Prostate gland (tissue), 1 donor: ENCODE measurements around the gene BEST3.

Experiments
- POLR2A ChIP-seq: fragments of 450-650 bp; IDR thresholded peaks from one replicate; pipeline ENCODE4 v1.6.1; 2016; ENCODE audit warnings: antibody characterized with exemption, mild to moderate bottlenecking
- POLR2AphosphoS5 ChIP-seq: sonication (generic); formaldehyde crosslinking; IDR thresholded peaks from one replicate; pipeline ENCODE4 v1.6.1; 2017; ENCODE audit warnings: antibody characterized with exemption

DNA sequence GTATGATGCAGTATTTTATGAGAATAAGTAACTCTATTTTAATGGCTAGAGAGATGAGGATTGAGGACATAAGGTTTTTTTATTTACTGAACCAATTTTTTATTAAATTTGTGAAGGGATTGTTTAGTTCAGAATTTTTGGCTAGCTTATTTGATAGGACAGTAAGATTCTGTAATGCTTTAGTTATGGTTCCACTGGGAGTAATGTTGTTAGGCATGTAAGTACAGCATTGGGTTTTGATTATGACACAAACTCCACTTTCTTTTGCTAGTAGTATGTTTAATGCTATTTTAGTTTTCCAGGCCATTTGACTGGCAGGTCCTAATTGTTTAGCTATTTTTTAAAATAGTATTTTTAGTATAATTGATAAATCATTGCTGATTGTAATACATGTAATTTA is 54.6 kb downstream of the BEST3 start:
- no peak for TF ChIP-seq POLR2AphosphoS5
- TF ChIP-seq POLR2A, result no peak
